Thymus (tissue), 11 donors: ENCODE results near the gene DOCK1. TPM values are rescaled to one million over a fixed set of nuclear protein-coding genes. Genes with fewer than 3 reads are reported as not detected.

Experiments used
- DNase-seq, 9 donors: peaks; one replicate each; pipeline ENCODE4 v3.0.0-alpha.2; 2013; ENCODE audit warnings: low spot score in 9 of 9, low read depth in 6 of 9, missing footprints in 1 of 9
- H3K27ac ChIP-seq, 2 donors: one replicate each; pipeline ENCODE4 v1.5.1; 2013; ENCODE audit warnings: control low read depth in 1 of 2, low read depth in 1 of 2, low read length in 1 of 2, mild to moderate bottlenecking in 1 of 2, moderate library complexity in 1 of 2
- H3K27me3 ChIP-seq, 2 donors: one replicate each; pipeline ENCODE4 v1.5.1; 2013; ENCODE audit warnings: low read length in 1 of 2; ENCODE audit not compliant: control insufficient read depth in 2 of 2, insufficient read depth in 1 of 2
- H3K36me3 ChIP-seq, 2 donors: one replicate each; pipeline ENCODE4 v1.5.1; 2013; ENCODE audit warnings: low read length in 1 of 2, mild to moderate bottlenecking in 1 of 2, moderate library complexity in 1 of 2; ENCODE audit not compliant: control insufficient read depth in 2 of 2, insufficient read depth in 2 of 2
- H3K4me1 ChIP-seq, 2 donors: one replicate each; pipeline ENCODE4 v1.5.1; 2013; ENCODE audit warnings: low read length in 2 of 2; ENCODE audit not compliant: control insufficient read depth in 2 of 2, insufficient read depth in 2 of 2
- H3K4me3 ChIP-seq, 2 donors: one replicate each; pipeline ENCODE4 v1.5.1; 2013; ENCODE audit warnings: low read length in 2 of 2, control low read depth in 1 of 2, mild to moderate bottlenecking in 1 of 2
- H3K9me3 ChIP-seq, 2 donors: one replicate each; pipeline ENCODE4 v1.5.1; 2013; ENCODE audit warnings: low read length in 1 of 2, mild to moderate bottlenecking in 1 of 2; ENCODE audit not compliant: control insufficient read depth in 2 of 2, insufficient read depth in 1 of 2
- WGBS: extraction: QIAGEN DNeasy Blood & Tissue Kit; methylation state at CpG from one replicate; pipeline ENCODE4 v1.1.7; 2013; 5-methylcytosine and 5-hydroxymethylcytosine counted together
- polyA plus RNA-seq: library from polyadenylated mRNA; stranded (reverse); fragments of 200-250 nt; gene quantifications from one replicate; pipeline ENCODE4 v1.2.3, GENCODE V29; 2013
- total RNA-seq: library from RNA; stranded (reverse); fragments of 120-200 nt; gene quantifications from one replicate; pipeline ENCODE4 v1.2.4, GENCODE V29; 2013
- donor health status: healthy.

The DOCK1 gene
- total and polyA plus RNA-seq, 2 donors, result 10.2 to 11.7 TPM

- WGBS, result 48% methylated on average over 2 of the region's 2 CpGs
- no peak overlapping the region for H3K4me3 ChIP-seq
- no peak overlapping the region for H3K27ac ChIP-seq
- no peaks in the 10 kb centered on the region for H3K9me3 ChIP-seq
- H3K36me3 ChIP-seq, result no peaks in the 10 kb centered on the region
- DNase-seq, result no peak
- H3K27me3 ChIP-seq, result no peaks in the 10 kb centered on the region
- H3K4me1 ChIP-seq, result no peaks in the 10 kb centered on the region
These were observed 569.3 kb downstream of the DOCK1 start for GRCh38 chr10:127474501-127474900.

DNA sequence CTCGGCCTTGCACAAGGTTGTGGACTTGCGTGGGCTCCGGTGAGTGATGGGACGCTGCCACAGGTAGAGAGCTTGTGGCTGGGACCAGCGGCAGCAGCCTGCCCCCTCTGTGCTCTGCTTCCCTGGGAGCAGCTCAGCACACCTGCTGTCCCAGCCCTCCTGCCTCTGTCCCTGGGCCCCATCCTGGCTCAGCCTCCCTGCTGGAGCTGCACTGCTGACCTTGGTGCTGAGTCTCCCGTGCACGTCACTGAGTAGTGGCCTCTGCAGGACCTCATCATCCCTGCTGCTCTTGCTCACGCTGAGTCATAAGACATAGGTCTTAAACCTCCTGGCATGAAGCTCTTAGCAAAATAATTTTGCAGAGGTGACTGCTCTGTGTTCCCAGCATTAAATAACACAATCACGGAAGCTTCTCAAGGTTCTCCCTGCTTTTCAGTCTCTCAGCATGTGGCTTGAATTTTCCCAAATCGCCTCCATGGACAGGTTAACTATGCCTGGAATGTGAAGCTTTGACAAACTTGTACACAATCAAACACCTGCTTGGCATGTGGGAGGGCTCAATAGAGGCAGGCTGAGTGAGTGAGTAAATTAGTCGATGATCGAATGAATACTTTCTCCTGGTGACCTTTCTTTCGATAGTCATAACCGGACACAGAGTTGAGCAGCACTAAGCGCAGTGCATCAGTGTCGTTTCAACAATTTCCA, 580.1 kb downstream of the DOCK1 start:
- H3K36me3 ChIP-seq, result no peaks in the 10 kb centered on the region
- no peaks in the 10 kb centered on the region for H3K27me3 ChIP-seq
- H3K9me3 ChIP-seq, result no peaks in the 10 kb centered on the region
- no peak overlapping the region for H3K4me3 ChIP-seq
- H3K4me1 ChIP-seq, result no peaks in the 10 kb centered on the region
- no peak for DNase-seq
- WGBS, result 73% methylated on average over 16 of the region's 16 CpGs
- no peak overlapping the region for H3K27ac ChIP-seq

- H3K27me3 ChIP-seq, result no peaks in the 10 kb centered on the region
- no peak overlapping the region for H3K27ac ChIP-seq
- DNase-seq, result no peak
- H3K4me3 ChIP-seq, result no peak overlapping the region
- no peaks in the 10 kb centered on the region for H3K36me3 ChIP-seq
- 96% methylated on average over 6 of the region's 6 CpGs for WGBS
- H3K4me1 ChIP-seq, result no peaks in the 10 kb centered on the region
- no peaks in the 10 kb centered on the region for H3K9me3 ChIP-seq
These were observed 581.1 kb downstream of the DOCK1 start for GRCh38 chr10:127486355-127486754.

DNA sequence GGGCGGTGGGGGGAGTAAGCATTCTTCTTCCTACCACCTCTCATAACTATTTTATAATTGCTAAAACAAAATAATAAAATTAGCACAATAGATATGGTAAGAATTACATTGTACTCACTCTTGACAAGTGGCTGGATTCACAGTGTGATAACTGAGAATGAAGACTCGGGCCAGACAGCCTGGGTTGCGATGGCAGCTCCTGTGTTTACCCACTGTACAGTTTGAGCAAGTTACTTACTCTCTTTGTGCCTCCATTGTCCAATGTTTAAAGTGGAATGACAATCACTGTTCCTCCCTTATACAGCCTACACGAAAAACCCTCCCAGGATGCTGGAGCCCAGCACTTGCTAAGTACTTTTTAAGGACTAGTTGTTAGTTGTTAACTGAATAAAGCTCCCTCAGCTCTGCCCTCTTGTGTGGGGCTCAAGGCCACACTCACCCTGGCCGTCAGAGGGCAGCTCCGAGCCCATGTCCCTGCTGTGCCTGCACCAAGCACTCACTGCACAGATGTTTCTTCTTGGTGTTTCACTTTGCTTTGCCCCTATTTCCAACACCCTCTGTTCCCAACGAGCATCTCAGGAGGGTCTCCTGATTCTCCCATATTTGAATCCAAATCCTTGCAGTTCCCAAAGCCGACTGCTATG, 587.5 kb downstream of the DOCK1 start:
- no peak overlapping the region for H3K27ac ChIP-seq
- no peaks in the 10 kb centered on the region for H3K4me1 ChIP-seq
- H3K27me3 ChIP-seq, result no peaks in the 10 kb centered on the region
- no peaks in the 10 kb centered on the region for H3K9me3 ChIP-seq
- H3K36me3 ChIP-seq, result no peaks in the 10 kb centered on the region
- 56% methylated on average over 8 of the region's 8 CpGs for WGBS
- no peak for DNase-seq
- no peak overlapping the region for H3K4me3 ChIP-seq

GRCh38 chr10:127496035-127496434, 590.8 kb downstream of the DOCK1 start:
- Histone ChIP-seq H3K27ac (no peak overlapping the region), H3K9me3 (no peaks in the 10 kb centered on the region), H3K4me1 (no peaks in the 10 kb centered on the region), H3K36me3 (no peaks in the 10 kb centered on the region), H3K4me3 (no peak overlapping the region), H3K27me3 (no peaks in the 10 kb centered on the region)
- no peak for DNase-seq
- WGBS, result 85% methylated on average over 13 of the region's 13 CpGs

DNA sequence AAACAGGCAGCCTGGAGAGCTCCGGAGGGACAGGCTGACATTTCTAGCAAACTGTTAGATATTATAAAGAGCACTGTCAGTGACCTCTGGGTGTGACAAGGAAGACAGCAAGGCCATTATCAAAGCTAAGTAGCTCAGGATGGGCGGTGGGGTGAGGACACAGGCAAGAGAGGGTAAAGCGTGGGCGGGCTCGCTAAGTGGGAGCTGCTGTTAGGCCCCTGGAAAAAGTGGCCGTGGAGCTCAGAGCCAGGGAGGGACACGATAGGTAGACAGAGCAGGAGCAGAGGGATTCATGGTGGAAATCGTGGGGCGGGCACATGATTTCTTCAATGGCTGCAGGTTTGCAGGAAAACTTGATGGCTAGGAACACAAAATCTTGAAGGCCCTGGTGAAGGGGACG, 592.5 kb downstream of the DOCK1 start:
- 93% methylated on average over 10 of the region's 10 CpGs for WGBS
- Histone ChIP-seq H3K4me1 (no peaks in the 10 kb centered on the region), H3K27me3 (no peaks in the 10 kb centered on the region), H3K27ac (no peak overlapping the region), H3K9me3 (no peaks in the 10 kb centered on the region), H3K36me3 (no peaks in the 10 kb centered on the region), H3K4me3 (no peak overlapping the region)
- DNase-seq, result no peak

- Histone ChIP-seq H3K36me3 (no peaks in the 10 kb centered on the region), H3K4me1 (no peaks in the 10 kb centered on the region), H3K27me3 (no peaks in the 10 kb centered on the region), H3K4me3 (no peak overlapping the region), H3K9me3 (no peaks in the 10 kb centered on the region), H3K27ac (no peak overlapping the region)
- DNase-seq, result no peak
- 94% methylated on average over 14 of the region's 14 CpGs for WGBS
These were observed 592.9 kb downstream of the DOCK1 start for GRCh38 chr10:127498087-127498486.

DNA sequence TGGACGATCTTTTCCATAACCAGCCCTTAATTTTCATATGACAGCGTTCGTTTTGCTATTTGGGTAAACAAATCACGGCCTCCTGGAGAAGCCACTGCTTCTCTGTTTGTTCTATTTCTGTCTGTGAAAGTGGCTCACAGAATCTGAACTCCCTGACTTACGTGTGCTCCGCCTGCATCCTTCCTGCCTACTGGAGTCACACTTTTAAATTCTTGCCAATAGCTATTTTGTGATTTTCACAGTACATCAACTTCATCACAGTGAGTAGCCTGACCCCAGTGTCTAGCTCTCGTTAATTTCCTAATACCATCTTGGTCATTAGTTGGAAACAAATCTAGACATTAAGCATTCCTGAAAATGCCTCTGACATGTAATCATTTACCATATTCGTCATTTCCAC, 594.9 kb downstream of the DOCK1 start:
- WGBS, result 82% methylated on average over 8 of the region's 8 CpGs
- no peaks in the 10 kb centered on the region for H3K27me3 ChIP-seq

More for the DNA sequence above, 594.9 kb downstream of the DOCK1 start:
- no peaks in the 10 kb centered on the region for H3K36me3 ChIP-seq
- no peaks in the 10 kb centered on the region for H3K9me3 ChIP-seq
- H3K4me1 ChIP-seq, result no peaks in the 10 kb centered on the region
- no peak overlapping the region for H3K4me3 ChIP-seq
- H3K27ac ChIP-seq, result no peak overlapping the region
- DNase-seq, result no peak
